Activated CD8-positive, alpha-beta T cell treated with anti-CD3 and anti-CD28 coated beads for 36 hours (primary cell): ENCODE measurements around the gene HLA-DQA1. TPM values are rescaled to one million over a fixed set of nuclear protein-coding genes. Genes with fewer than 3 reads are reported as not detected.
"Not testable (repeated sequence)": the region's sequence is repeated elsewhere in the genome, so short reads cannot be mapped to it uniquely, and the experiment has no call there.

Experiments
- ATAC-seq: fragments of 200-7000 bp; cut with Tn5 transposase; one replicate; pipeline ENCODE4 v1.10.0; 2021; ENCODE audit warnings: mild to moderate bottlenecking, moderate library complexity
- CTCF ChIA-PET: fragments of 350-600 bp; sonication (Branson Sonifier 250); formaldehyde crosslinking; loops from one replicate; lab custom pipeline; 2021; ENCODE audit warnings: antibody characterized with exemption; lab: Charles Lee
- POLR2A ChIA-PET: fragments of 350-600 bp; sonication (Branson Sonifier 250); formaldehyde crosslinking; loops from one replicate; lab custom pipeline; 2021; ENCODE audit warnings: antibody characterized with exemption; lab: Charles Lee
- DNase-seq: peaks from one replicate; pipeline ENCODE4 v3.0.0-alpha.2; 2020
- H3K27ac Mint-ChIP-seq: one replicate; pipeline ENCODE4 v1.8.0; 2021; ENCODE audit warnings: mild to moderate bottlenecking, mixed read lengths
- H3K27me3 Mint-ChIP-seq: one replicate; pipeline ENCODE4 v1.8.0; 2021; ENCODE audit warnings: mixed read lengths
- H3K36me3 Mint-ChIP-seq: one replicate; pipeline ENCODE4 v1.8.0; 2021; ENCODE audit warnings: low read depth, mixed read lengths
- H3K4me1 Mint-ChIP-seq: one replicate; pipeline ENCODE4 v1.8.0; 2021; ENCODE audit warnings: low read depth, mixed read lengths
- H3K4me3 Mint-ChIP-seq: one replicate; pipeline ENCODE4 v1.8.0; 2021; ENCODE audit warnings: mild to moderate bottlenecking, moderate library complexity, mixed read lengths
- H3K9me3 Mint-ChIP-seq: one replicate; pipeline ENCODE4 v1.8.0; 2021; ENCODE audit warnings: mixed read lengths
- intact Hi-C: fragments of 100-400 bp; cut with micrococcal nuclease; formaldehyde crosslinking; loops from one replicate; pipeline ENCODE4 v1.10.0; 2022
- total RNA-seq, 2 experiments: library from RNA; stranded (reverse); gene quantifications; one replicate each; pipeline ENCODE4 v1.2.3, GENCODE V29; 2021
- TF ChIP-seq, protein P1 (sequence below): fragments of 200-600 bp; IDR thresholded peaks from one replicate; pipeline ENCODE4 v1.8.0; 2022; ENCODE audit warnings: antibody characterized with exemption, mild to moderate bottlenecking

The HLA-DQA1 gene
- total RNA-seq, 2 experiments from 2014 or later = 3.4 to 3.9 TPM

DNA sequence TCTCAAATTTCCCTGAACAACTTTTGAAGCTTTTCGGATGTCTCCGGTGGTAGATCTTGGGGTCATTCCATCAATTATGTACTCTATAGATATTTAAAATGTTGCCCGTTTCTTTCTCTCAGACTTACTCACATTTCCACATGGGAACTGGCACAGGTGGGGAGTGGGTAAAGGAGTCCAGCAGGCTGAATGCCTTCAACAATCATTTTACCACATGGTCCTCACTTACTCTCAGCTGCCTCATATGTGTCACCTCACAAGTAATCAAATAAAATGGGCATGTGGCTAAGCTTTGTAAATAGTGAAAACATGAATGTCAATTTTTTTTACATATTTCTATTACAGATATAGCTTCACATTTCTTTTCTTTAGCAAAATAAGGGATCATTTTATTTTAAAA is 677 bp downstream of the HLA-DQA1 start:
- Mint-ChIP-seq H3K4me3 (no peak overlapping the region), H3K36me3 (no peaks in the 10 kb centered on the region), H3K27ac (no peak overlapping the region), H3K4me1 (peaks cover 16% of the 10 kb centered on the region), H3K27me3 (peaks cover 13% of the 10 kb centered on the region), H3K9me3 (no peaks in the 10 kb centered on the region)
- ATAC-seq (no peak), DNase-seq (no peak)
- ChIA-PET CTCF (no interaction called here), POLR2A (interaction anchor here (0.6 kb wide), 1 partner anchor 131 kb away, joined by 3 read pairs; no protein-coding TSS in a partner anchor)
- intact Hi-C loops = no loop called here
- TF ChIP-seq, protein P1, sequence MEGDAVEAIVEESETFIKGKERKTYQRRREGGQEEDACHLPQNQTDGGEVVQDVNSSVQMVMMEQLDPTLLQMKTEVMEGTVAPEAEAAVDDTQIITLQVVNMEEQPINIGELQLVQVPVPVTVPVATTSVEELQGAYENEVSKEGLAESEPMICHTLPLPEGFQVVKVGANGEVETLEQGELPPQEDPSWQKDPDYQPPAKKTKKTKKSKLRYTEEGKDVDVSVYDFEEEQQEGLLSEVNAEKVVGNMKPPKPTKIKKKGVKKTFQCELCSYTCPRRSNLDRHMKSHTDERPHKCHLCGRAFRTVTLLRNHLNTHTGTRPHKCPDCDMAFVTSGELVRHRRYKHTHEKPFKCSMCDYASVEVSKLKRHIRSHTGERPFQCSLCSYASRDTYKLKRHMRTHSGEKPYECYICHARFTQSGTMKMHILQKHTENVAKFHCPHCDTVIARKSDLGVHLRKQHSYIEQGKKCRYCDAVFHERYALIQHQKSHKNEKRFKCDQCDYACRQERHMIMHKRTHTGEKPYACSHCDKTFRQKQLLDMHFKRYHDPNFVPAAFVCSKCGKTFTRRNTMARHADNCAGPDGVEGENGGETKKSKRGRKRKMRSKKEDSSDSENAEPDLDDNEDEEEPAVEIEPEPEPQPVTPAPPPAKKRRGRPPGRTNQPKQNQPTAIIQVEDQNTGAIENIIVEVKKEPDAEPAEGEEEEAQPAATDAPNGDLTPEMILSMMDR = no peak

DNA sequence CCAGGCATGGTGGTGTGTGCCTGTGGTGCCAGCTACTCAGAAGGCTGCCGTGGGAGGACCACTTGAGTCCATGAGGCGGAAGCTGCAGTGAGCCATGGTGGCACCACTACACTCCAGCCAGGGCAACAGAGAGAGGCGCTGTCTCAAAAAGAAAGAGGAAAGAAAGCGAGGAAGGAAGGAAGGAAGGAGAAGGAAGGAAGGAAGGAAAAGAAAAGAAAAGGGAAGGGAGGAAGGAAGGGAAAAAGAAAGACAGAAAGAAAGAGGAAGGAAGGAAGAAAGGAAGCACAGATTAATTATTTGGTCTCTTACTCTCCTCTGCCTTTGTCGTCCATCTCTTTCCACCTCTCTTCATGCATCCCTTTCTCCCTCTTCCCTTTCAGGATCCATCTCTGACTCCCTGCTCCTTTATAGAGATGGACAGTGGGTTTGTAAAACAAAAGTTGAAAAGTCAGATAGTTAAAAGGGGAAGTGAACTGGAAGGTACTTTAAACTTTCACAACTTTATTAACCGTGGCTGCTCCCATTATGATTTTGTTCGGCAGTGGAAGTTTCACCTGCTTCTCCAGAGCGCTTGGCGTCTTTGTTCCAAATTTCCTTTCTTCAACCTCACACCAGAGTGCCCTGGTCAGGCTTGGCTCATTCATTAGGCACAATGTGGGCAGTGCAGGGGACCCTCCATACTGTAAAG is 1.5 kb downstream of the HLA-DQA1 start:
- Mint-ChIP-seq H3K4me3 (peak overlapping the region; percentile 14), H3K4me1 (peaks cover 16% of the 10 kb centered on the region)

DNA sequence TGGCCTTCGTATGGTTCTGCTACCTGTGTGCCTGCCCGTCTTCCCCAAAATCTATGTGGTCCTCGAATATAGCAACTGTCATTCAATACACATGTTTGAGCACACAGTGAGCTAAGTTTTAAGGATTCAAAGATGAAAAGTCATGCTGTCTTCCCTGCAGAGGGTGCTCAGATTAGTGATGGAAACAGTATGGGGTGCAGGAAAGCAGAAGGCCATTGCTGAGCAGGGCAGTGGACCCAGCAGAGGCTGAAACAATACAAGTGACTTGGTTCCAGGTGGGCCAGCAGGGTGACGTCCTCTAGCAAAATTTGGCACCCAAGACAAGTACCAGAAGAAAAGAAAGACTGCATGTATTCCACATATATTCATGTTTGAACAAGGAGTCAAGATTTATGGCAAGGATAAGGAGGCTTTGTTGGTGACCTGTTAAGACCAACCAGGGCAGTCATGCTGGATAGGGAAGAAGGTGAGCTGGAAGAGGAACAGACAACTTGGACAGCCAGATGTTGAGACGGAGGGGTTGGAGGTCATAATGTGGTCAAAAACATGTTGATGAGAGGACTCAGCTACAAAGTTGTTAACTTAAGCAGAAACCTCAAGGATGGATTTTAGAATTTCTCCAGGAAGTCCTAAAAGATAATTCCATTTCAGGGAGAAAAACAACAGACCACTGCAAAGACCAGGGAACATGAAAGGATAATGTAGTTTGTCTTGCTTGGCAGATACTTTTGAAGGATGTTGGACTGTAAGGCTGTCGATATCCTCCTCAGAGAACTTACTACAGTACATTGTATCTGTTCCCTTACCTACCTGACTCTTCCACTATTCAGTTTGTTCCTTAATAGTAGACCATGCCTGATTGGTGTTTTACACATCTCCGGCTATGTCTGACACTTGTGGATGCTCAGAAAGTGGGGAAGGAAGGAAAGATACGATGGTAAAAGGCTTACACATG is 2.5 kb downstream of the HLA-DQA1 start:
- intact Hi-C loops = no loop called here
- H3K27me3 Mint-ChIP-seq = peaks cover 13% of the 10 kb centered on the region
- CTCF ChIA-PET = no interaction called here

More for the DNA sequence above, 1.5 kb downstream of the HLA-DQA1 start:
- TF ChIP-seq, protein P1 = no peak
- ChIA-PET POLR2A (interaction anchor here (0.6 kb wide), 1 partner anchor 130 kb away, joined by 3 read pairs; no protein-coding TSS in a partner anchor), CTCF (no interaction called here)
- H3K36me3 Mint-ChIP-seq = no peaks in the 10 kb centered on the region
- H3K27me3 Mint-ChIP-seq = peaks cover 13% of the 10 kb centered on the region
- no peaks in the 10 kb centered on the region for H3K9me3 Mint-ChIP-seq
- DNase-seq (no peak), ATAC-seq (no peak)
- intact Hi-C loops = no loop called here
- H3K27ac Mint-ChIP-seq = no peak overlapping the region

DNA sequence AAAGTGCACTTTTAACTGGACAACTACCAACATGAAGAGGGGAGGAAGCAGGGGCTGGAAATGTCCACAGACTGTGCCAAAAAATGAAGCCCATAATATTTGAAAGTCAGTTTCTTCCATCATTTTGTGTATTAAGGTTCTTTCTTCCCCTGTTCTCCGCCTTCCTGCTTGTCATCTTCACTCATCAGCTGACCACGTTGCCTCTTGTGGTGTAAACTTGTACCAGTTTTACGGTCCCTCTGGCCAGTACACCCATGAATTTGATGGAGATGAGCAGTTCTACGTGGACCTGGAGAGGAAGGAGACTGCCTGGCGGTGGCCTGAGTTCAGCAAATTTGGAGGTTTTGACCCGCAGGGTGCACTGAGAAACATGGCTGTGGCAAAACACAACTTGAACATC is 3.9 kb downstream of the HLA-DQA1 start:
- Mint-ChIP-seq H3K27me3 (peaks cover 9% of the 10 kb centered on the region), H3K27ac (no peak overlapping the region), H3K36me3 (no peaks in the 10 kb centered on the region), H3K9me3 (no peaks in the 10 kb centered on the region), H3K4me1 (peaks cover 11% of the 10 kb centered on the region), H3K4me3 (no peak overlapping the region)
- TF ChIP-seq, protein P1 = no peak
- ChIA-PET CTCF (no interaction called here), POLR2A (no interaction called here)
- ATAC-seq = no peak
- DNase-seq = no peak
- intact Hi-C loops = no loop called here

More for the DNA sequence above, 2.5 kb downstream of the HLA-DQA1 start:
- peaks cover 11% of the 10 kb centered on the region for H3K4me1 Mint-ChIP-seq
- ATAC-seq (no peak), DNase-seq (no peak)
- TF ChIP-seq, protein P1 = no peak
- no peak overlapping the region for H3K4me3 Mint-ChIP-seq
- no peaks in the 10 kb centered on the region for H3K36me3 Mint-ChIP-seq
- no peak overlapping the region for H3K27ac Mint-ChIP-seq
- POLR2A ChIA-PET = no interaction called here
- no peaks in the 10 kb centered on the region for H3K9me3 Mint-ChIP-seq

DNA sequence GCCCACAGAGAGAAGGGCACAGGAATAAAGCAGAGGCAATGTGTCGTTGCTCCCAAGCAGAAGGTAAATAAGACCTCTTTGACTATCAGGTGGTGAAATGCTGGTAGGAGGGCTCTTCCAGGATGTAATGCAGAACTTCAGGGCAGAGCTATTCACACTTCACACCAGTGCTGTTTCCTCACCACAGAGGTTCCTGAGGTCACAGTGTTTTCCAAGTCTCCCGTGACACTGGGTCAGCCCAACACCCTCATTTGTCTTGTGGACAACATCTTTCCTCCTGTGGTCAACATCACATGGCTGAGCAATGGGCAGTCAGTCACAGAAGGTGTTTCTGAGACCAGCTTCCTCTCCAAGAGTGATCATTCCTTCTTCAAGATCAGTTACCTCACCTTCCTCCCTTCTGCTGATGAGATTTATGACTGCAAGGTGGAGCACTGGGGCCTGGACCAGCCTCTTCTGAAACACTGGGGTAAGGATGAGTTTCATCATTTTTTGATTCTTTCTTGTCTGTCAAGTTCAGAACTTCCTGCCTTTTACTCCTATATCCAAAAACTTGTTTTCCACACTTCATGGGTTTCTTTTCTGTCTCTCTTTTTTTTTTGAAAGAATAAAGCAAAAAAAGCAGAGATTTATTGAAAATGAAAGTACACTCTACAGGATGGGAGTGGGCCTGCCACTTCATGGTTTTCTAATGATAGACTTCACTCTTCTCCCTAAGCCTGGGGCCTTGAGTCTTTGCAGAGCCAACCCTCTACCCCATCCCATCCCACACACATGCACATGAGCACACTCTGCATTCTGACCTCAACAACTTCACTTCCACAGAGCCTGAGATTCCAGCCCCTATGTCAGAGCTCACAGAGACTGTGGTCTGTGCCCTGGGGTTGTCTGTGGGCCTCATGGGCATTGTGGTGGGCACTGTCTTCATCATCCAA is 4.8 kb downstream of the HLA-DQA1 start:
- H3K4me1 Mint-ChIP-seq, intact Hi-C loops, H3K27me3 Mint-ChIP-seq, CTCF ChIA-PET, H3K9me3 Mint-ChIP-seq, H3K4me3 Mint-ChIP-seq, DNase-seq, H3K27ac Mint-ChIP-seq, ATAC-seq, POLR2A ChIA-PET, H3K36me3 Mint-ChIP-seq: not testable (repeated sequence)
